ENCODE measurements around the gene PTRH2.

The PTRH2 gene

DNA sequence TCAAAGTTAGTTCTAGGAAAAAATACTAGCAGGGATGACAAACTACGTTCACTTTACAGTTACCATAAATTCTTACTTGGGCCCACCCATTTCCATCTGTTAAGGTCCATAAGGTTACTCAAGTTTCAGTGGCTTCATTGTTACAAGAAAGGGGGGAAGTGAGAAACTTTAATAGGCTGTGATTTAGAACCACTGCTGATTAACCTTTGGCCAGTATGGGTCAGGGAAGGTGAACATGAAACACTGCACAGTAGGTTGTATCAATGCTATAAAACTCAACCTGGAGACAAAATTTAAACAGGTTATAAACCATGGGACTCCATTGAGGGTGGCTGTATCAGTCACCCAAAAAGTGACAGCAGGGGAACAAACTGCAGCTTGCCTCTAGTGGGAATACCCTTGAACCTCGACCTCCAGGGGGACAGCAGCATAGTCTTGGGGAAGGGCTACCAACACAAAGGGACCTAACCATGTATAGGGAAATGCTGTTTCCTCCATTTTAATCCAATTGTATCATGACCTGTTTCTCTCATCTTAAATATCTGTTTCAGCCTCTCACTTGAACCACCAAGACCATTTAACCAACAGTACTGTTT, 10.4 kb downstream of the PTRH2 start:
- H3K4me3 Mint-ChIP-seq, result peak overlapping the region; percentile 37
- H3K9me3 Mint-ChIP-seq, result no peaks in the 10 kb centered on the region
- peaks cover 46% of the 10 kb centered on the region for H3K4me1 Mint-ChIP-seq
- no peaks in the 10 kb centered on the region for H3K27me3 Mint-ChIP-seq
- H3K27ac Mint-ChIP-seq, result peak overlapping the region; percentile 52
- peaks cover 20% of the 10 kb centered on the region for H3K36me3 Mint-ChIP-seq

DNA sequence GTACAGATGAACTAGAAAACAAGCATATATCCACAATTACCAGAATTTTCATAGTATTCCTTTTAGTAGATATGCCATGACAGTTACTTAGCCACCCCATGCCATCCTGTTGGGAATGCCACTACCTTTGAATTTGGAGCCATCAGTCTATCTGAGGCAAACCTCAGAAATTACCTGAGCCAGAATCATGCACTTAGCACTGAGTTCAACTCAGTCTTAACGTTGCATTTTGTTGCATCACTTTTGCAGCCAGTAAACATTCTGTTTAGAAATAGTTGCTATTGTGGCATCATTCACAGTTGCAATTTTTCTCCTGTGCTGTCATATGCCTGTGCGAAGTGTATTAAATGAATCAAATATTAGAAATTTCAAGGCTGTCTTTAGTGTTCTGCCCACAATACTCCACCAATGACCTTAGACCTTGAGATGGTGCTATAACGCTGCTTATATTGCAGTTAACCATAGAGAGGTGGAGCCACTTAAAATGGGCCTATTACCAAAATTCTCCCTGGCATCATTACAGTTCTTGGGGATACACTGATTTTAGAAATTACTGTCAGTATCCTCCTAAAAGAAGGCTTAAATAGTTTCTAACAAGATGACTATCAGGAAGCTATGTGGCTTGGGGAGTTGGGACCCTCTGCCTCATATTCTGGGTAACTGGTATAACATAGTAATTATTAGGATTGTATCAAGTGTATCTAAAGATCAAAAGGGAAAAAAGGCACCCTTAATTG, 11.1 kb downstream of the PTRH2 start:
- Mint-ChIP-seq H3K4me1 (peaks cover 43% of the 10 kb centered on the region), H3K9me3 (no peaks in the 10 kb centered on the region), H3K27ac (peak overlapping the region; percentile 52), H3K27me3 (no peaks in the 10 kb centered on the region), H3K4me3 (peak overlapping the region; percentile 37), H3K36me3 (peaks cover 21% of the 10 kb centered on the region)

DNA sequence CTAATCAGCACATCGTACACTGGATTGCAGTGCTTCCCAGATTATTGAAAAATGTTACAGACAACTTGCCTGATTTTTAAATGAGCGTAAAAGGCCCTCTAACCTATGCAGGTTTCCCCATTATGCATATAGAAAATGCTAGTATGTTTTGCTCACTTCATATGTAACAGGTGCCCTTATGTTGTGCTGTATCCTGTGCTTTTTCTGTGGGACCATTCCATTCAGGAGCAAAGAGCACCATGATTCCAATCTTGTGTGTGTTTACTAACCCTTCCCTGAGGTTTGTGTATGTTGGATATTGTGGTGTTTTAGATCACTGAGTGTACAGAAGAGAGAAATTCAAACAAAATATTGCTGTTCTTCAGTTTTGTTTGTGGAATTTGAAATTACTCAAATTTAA, 12.9 kb downstream of the PTRH2 start:
- no peaks in the 10 kb centered on the region for H3K9me3 Mint-ChIP-seq
- H3K36me3 Mint-ChIP-seq, result peaks cover 22% of the 10 kb centered on the region
- peaks cover 29% of the 10 kb centered on the region for H3K4me1 Mint-ChIP-seq
- no peaks in the 10 kb centered on the region for H3K27me3 Mint-ChIP-seq
- no peak overlapping the region for H3K4me3 Mint-ChIP-seq
- H3K27ac Mint-ChIP-seq, result no peak overlapping the region

GRCh38 chr17:59693582-59693981, 13.6 kb downstream of the PTRH2 start:
- H3K27ac Mint-ChIP-seq, result no peak overlapping the region
- H3K4me3 Mint-ChIP-seq, result no peak overlapping the region
- H3K9me3 Mint-ChIP-seq, result no peaks in the 10 kb centered on the region
- H3K27me3 Mint-ChIP-seq, result no peaks in the 10 kb centered on the region
- peaks cover 27% of the 10 kb centered on the region for H3K4me1 Mint-ChIP-seq
- H3K36me3 Mint-ChIP-seq, result peaks cover 18% of the 10 kb centered on the region

DNA sequence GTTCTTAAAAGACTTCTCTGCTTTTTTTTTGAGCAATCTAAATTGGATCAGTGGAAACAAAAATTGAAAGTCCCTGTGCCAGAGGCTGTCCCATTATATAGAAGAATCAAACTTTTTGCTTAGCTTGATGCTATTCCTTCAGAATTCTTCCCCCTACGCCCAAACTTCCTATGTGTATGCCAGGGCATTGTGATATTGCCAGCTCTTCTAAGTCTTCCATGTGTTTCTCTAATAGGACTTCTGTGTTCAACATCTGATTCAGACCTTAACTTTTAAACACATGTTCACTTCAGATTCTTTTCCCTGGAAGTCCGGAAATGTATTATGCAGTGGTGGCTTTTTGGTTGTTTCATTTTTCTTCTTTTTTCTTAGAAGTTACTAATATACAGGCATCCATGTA, 18.7 kb downstream of the PTRH2 start:
- Mint-ChIP-seq H3K9me3 (no peaks in the 10 kb centered on the region), H3K4me1 (peaks cover 35% of the 10 kb centered on the region), H3K27me3 (no peaks in the 10 kb centered on the region), H3K36me3 (peaks cover 15% of the 10 kb centered on the region), H3K4me3 (no peak overlapping the region), H3K27ac (peak overlapping the region; percentile 65)

- Mint-ChIP-seq H3K9me3 (no peaks in the 10 kb centered on the region), H3K36me3 (peaks cover 17% of the 10 kb centered on the region), H3K27ac (peak overlapping the region; percentile 65), H3K4me3 (no peak overlapping the region), H3K4me1 (peaks cover 35% of the 10 kb centered on the region), H3K27me3 (no peaks in the 10 kb centered on the region)
These were observed 19.2 kb downstream of the PTRH2 start for GRCh38 chr17:59688008-59688407.

GRCh38 chr17:59684967-59685366, 22.3 kb downstream of the PTRH2 start:
- Mint-ChIP-seq H3K27me3 (no peaks in the 10 kb centered on the region), H3K36me3 (peaks cover 16% of the 10 kb centered on the region), H3K9me3 (no peaks in the 10 kb centered on the region), H3K4me1 (peaks cover 35% of the 10 kb centered on the region), H3K27ac (no peak overlapping the region), H3K4me3 (no peak overlapping the region)

DNA sequence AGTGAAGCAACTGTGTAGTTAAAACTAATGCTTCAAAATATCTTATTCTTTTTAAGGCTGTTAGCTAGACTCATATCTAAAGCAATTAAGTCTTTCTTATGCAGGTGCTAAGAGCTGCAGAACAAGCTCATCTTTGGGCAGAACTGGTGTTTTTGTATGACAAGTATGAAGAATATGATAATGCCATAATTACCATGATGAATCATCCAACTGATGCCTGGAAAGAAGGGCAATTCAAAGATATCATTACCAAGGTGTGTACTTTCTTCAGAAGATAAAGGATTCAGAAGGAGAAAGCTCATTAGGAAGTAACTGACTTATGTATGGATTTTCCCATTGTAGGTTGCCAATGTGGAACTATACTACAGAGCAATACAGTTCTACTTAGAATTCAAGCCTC, 23.9 kb downstream of the PTRH2 start:
- no peaks in the 10 kb centered on the region for H3K27me3 Mint-ChIP-seq
- no peak overlapping the region for H3K4me3 Mint-ChIP-seq
- no peaks in the 10 kb centered on the region for H3K9me3 Mint-ChIP-seq
- peaks cover 24% of the 10 kb centered on the region for H3K4me1 Mint-ChIP-seq
- peaks cover 18% of the 10 kb centered on the region for H3K36me3 Mint-ChIP-seq
- peak overlapping the region; percentile 30 for H3K27ac Mint-ChIP-seq

DNA sequence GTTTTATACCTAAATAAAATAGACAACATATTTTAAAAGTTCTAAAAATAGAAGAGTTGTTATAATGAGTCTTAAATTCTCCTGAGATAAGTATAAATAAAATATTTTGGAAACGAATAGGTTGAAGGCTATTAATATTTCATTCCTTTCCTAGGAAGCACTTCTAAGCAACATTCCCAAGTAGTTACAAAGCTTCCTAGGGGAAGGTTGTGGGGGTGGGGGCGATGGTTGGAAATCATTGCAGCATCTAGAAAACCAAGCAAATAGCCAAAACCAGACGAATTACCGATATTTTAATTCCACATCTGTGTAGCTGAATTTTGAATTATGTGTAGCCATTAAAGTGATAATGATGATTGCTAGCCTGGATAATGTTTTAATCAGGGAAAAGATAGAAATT, 26.9 kb downstream of the PTRH2 start:
- Mint-ChIP-seq H3K36me3 (peaks cover 16% of the 10 kb centered on the region), H3K4me1 (peaks cover 5% of the 10 kb centered on the region), H3K27ac (no peak overlapping the region), H3K9me3 (no peaks in the 10 kb centered on the region), H3K4me3 (no peak overlapping the region), H3K27me3 (no peaks in the 10 kb centered on the region)

DNA sequence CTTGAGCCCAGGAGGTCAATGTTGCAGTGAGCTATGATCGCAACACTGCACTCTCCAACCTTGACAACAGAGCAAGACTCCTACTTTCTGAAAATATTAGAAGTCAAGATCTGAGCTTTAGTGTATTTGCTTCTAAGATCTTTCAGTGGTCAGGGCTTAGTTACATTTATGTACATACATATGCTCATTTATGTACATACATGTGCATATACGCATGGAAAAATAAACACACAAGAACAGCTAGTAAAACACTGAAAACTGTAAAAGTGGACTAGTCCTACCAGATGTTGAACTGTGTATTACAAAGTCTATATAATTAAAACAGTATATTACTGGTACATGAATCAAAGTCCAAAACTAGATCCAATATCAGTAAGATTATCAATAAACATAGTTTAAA, 28.3 kb downstream of the PTRH2 start:
- Mint-ChIP-seq H3K4me3 (no peak overlapping the region), H3K27ac (peak overlapping the region; percentile 12), H3K27me3 (no peaks in the 10 kb centered on the region), H3K36me3 (peaks cover 13% of the 10 kb centered on the region), H3K4me1 (no peaks in the 10 kb centered on the region), H3K9me3 (no peaks in the 10 kb centered on the region)

- Mint-ChIP-seq H3K27ac (no peak overlapping the region), H3K4me3 (no peak overlapping the region), H3K4me1 (peaks cover 2% of the 10 kb centered on the region), H3K27me3 (no peaks in the 10 kb centered on the region), H3K36me3 (peaks cover 10% of the 10 kb centered on the region), H3K9me3 (no peaks in the 10 kb centered on the region)
These were observed 30.5 kb downstream of the PTRH2 start for GRCh38 chr17:59676716-59677115.

DNA sequence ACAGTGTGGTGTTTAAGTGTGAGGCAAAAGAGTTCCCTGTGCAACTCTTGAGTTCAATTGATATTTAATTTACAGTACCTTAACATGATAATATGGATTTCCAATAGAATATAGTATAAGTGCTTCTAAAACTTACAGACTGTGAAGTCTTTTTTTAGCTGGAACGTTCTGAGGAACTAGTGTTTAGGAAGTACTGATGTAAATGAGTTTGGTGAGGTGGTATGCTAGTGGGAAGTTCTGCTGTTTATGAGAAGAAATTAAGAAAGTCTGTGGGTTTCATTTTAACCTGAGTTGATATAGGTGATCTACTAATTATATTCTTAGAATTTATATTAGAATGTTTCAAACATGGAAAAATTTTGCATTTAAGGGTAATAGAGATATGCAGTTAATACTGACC, 32.0 kb downstream of the PTRH2 start:
- no peaks in the 10 kb centered on the region for H3K9me3 Mint-ChIP-seq

DNA sequence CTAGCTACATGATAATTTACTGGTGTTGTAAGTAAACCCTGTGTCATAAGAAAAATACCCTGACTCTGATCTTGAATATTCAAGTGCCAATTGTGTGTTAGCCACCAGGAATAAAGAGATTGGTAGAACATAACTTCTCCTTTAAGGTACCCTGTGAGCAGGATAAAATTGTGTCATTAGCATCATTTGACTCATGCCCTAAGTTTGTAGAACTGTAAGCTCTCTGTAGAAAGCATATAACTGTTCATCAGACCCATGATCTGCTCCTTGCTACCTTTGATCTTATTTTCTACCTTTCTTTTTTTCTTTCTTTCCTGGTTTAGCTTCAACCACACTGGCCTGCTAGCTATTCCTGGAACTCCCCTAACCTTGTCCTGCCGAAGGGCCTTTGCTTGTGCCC, 35.8 kb downstream of the PTRH2 start:
- Mint-ChIP-seq H3K4me3 (no peak overlapping the region), H3K4me1 (peaks cover 33% of the 10 kb centered on the region), H3K36me3 (peaks cover 7% of the 10 kb centered on the region), H3K9me3 (no peaks in the 10 kb centered on the region), H3K27me3 (no peaks in the 10 kb centered on the region), H3K27ac (peak overlapping the region; percentile 90)

More for the DNA sequence above, 32.0 kb downstream of the PTRH2 start:
- no peak overlapping the region for H3K27ac Mint-ChIP-seq
- peaks cover 14% of the 10 kb centered on the region for H3K4me1 Mint-ChIP-seq
- no peak overlapping the region for H3K4me3 Mint-ChIP-seq
- H3K27me3 Mint-ChIP-seq, result no peaks in the 10 kb centered on the region
- peaks cover 12% of the 10 kb centered on the region for H3K36me3 Mint-ChIP-seq

GRCh38 chr17:59669944-59670343, 37.3 kb downstream of the PTRH2 start:
- Mint-ChIP-seq H3K27ac (peak overlapping the region; percentile 73), H3K27me3 (no peaks in the 10 kb centered on the region), H3K4me3 (no peak overlapping the region), H3K9me3 (no peaks in the 10 kb centered on the region), H3K4me1 (peaks cover 33% of the 10 kb centered on the region), H3K36me3 (peaks cover 7% of the 10 kb centered on the region)

GRCh38 chr17:59669411-59669810, 37.8 kb downstream of the PTRH2 start:
- Mint-ChIP-seq H3K4me1 (peaks cover 33% of the 10 kb centered on the region), H3K4me3 (no peak overlapping the region), H3K27me3 (no peaks in the 10 kb centered on the region), H3K27ac (peak overlapping the region; percentile 73), H3K9me3 (no peaks in the 10 kb centered on the region), H3K36me3 (peaks cover 10% of the 10 kb centered on the region)

DNA sequence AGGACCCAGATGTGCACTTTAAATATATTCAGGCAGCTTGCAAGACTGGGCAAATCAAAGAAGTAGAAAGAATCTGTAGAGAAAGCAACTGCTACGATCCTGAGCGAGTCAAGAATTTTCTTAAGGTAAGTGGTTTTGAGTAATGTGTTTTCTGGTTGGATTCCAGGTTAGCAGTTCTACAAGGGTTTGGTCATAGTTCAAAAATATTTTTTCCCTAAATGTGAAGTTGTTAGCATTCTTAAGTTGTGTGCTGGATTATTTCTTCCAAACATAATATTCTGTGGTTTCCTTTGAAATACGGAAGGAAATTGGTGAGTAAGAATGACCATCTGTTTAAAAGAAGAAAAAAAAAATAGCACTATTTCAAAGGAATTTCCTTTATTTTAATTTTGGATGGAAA, 38.4 kb downstream of the PTRH2 start:
- Mint-ChIP-seq H3K4me1 (peaks cover 33% of the 10 kb centered on the region), H3K27ac (no peak overlapping the region), H3K36me3 (peaks cover 11% of the 10 kb centered on the region)

More for the DNA sequence above, 38.4 kb downstream of the PTRH2 start:
- H3K9me3 Mint-ChIP-seq, result no peaks in the 10 kb centered on the region
- no peaks in the 10 kb centered on the region for H3K27me3 Mint-ChIP-seq
- H3K4me3 Mint-ChIP-seq, result no peak overlapping the region

Data from activated naive CD4-positive, alpha-beta T cell treated with anti-CD3 and anti-CD28 coated beads, Interleukin-2, amount 50 U/mL, for 24 hours (primary cell).